ENCODE measurements around the gene CETP.
"Not testable (repeated sequence)": the region's sequence is repeated elsewhere in the genome, so short reads cannot be mapped to it uniquely, and the experiment has no call there.

CETP gene

DNA sequence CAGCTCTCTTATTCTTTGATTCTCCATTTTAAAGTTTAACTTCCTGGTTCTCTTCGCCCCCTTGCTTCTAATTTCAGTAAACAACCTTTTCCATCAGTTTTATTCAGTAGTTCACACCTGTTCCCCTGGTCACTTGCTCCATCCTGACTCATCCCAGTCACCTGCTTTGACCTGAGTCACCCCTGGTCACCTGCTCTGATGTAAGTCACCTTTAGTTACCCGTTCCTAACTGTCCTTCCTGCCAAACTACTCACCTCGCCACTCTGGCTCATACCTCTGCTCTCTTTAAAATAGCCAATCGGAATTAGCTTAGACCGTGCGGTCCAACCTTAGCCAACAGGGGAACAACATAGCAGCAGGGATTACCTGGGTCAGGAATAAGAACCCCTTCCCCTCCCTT lies 22.9 kb downstream of the CETP start:
- no peak for DNase-seq

DNA sequence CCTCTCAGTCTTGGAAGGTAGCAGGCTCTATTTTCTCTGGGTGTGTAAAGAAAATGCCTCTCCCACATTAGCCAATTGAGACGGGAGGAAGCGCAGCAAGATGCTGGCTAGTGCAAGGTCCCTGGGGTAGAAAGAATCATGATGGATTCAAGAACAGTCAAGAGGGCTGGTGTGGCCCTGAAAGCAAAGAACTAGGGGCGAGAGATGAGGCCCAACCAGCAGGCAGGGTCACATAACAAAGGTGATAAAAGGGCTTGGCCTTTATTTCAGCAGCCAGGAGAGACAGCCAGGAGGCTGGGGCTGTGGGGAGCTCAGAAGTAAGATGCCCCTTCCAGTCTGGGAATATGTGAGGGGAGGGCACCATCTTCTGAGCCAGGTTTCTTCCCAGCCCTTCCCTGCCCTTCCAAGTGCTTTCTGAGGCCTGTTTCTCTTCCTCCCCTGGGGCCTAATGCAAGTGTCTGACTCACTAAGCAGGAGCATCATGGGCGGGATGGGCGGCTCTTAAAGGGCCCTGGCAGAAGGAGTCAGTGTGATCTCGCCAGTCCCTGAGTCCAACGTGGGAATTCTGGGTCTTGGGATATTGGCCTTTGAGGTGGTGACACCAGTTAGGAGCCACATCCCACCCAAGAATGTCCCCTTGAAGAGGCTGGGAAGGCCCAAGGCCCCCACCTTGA lies 23.7 kb downstream of the CETP start:
- DNase-seq, result peak; percentile 78

DNA sequence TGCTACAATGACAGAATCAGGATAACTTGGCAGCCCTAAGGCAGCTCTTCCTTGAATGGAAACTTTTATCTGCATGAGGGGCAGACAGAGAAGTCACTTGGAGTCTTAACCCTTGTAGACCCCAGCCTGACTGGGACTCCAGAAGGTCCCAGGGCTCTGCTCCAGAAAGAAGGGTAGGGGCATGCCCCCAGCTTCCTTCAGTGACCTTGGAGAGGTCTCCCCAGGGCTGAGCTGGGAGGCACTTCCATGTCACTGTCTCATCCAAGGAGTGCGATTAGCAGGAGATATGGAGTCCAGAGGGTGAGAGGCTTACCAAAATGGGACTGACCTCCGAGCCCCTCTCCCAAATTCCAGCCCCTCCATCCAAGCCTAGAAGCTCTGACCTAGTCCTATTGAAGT lies 24.2 kb downstream of the CETP start:
- DNase-seq, result no peak

DNA sequence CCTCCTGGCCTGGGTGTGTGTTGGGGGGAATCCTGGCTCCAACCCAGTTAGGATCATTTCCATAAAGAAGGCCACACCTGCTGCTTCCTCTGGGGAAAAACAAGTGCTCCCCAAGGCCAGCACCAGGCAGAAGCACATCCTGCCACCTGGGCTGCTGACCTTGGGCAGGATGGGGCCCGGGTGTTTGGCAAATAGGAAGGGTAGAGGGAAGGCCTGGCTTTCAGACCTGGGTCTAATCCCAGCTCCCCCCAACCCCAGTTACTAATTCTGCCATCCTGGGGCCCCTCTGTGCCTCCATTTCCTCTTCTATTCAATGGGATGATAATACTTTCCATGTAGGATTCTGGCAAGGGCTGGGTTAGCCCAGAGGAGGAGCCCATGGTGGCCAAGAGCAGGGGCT lies 24.6 kb downstream of the CETP start:
- DNase-seq, result no peak

DNA sequence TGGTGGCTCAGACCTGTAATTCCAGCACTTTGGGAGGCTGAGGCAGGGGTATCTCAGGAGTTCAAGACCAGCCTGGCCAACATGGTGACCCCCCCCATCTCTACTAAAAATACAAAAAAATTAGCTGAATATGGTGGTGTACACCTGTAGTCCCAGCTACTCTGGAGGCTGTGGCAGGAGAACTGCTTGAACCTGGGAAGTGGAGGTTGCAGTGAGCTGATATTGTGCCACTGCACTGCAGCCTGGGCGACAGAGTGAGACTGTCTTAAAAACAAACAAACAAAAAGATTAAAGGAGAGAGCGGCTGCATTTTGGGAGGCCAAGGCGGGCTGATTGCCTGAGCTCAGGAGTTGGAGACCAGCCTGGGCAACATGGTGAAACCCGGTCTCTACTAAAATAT lies 25.2 kb downstream of the CETP start:
- not testable (repeated sequence) for DNase-seq

DNA sequence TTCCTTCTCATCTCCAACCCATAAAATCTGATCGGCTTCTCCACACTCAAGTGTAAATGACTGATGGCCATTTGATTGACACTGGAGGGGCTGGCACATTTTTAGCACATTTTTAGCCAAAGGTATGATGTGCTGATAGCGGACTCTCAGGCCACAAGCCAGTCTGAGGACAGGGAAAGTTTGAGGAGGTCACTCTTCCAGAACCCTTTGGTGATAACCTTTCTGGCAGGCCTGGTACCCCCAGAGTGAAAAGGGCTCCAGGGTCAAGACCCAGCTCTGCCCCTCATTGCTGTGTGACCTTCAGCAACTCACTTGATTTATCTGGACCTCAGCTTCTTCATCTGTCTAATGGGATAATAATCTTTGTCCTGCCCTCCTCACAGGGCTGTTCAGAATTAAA lies 25.9 kb downstream of the CETP start:
- DNase-seq, result no peak

DNA sequence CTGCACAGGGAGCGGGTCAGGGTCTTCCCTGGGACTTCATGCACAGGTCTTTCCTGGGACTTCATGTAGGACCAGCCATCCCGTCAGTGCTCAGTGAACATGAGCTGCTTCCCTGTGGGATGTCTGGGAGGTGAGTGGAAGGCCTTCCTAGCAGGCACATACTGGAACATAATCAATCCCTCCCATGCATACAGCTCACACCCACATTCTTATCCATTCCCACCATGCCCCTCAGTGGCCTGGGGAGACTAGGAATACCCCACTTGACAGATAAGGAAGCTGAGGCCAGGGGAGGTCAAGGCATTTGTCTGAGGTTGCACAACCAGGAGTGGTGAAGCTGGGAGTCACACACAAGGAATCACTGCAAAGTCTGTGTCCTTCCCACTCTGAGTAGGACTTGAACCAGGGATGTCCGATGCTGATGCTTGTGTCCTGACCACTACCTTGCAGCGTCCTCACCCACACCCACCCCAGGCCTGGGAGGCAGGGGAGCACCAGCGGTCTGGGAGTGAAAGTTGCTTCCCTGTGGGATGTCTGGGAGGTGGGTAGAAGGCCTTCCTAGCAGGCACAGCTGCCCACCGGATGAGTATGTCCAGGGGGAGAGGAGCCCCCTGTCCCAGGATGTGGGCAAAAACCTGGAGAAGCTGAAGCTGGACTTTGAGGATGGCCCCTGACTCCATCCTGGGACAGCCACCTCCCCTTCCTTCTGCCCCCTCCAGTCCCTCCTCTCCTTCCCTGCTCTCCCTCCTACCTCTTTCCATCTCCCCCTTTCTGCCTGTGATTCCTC lies 26.6 kb downstream of the CETP start:
- peak; percentile 53 for DNase-seq

DNA sequence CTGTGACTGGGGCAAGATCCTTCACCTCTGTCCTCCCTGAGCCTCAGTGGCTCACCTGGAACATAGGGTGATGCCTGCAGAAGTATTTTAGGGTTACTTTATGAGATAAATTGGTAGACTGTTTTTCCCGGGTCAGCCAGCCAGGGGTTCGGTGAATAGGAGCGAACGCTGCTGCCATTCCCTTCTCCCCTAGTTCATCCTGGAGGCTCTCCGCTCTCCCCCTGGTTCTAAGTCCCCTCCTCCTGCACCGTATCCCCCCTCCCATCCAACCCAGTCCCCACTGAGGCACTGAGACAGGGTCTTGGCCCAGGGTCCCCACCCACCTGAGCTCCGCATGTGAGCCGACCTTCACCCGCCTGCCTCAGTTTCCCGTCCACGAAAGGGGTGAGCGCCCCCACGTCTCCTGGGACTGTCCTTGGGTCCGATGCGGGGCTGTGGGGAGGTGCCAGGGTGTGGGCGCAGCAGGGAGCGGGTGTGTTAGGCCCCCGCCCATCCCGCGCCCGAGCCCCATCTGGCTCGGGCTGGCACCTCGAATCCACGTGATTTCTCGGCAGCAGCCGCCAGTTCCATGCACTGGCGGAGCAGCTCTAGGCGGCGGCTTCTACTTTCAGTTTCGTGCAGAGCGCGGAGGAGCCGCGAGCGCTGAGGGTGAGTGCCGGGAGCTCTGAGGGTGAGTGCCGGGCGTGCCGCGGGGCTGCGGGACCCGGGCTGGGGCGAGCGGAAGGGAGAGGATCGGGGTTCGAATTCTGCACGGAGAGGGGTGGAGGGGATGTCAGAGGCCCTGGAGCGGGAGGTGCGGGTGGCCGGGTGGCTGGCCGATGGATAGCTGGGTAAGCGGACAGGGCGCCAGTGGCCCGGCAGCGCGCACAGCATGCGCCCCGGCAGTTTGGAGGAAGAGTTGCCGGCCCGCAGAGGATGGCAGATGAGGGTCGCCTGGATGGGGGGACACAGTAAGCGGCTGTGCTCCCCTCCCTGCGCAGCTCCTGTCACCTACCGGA lies 27.5 kb downstream of the CETP start, which contains the start of gene NLRC5:
TSS of gene NLRC5 (plus strand) at position 610 of the 998 bp plus-strand sequence. CDS start 31,156 bp downstream, outside the sequence.
- peak; percentile 97 for DNase-seq

DNA sequence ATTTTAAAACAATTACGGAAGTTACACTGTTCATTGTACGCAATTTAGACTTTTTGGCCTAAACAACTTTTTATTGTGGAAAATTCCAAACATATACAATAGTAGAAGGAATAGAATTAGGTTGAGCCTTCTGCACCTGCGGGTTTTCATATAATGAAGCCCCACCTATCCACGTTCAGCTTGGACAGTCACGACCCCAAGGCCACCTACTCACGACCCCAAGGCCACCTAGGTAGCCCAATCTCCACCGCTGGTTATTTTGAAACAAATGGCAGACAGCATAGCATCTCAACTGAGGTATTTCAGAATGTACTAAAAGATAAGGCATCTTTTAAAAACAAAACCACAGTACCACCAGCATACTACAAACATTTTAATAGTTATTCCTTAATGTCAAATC lies 28.2 kb downstream of the CETP start:
- no peak for DNase-seq

DNA sequence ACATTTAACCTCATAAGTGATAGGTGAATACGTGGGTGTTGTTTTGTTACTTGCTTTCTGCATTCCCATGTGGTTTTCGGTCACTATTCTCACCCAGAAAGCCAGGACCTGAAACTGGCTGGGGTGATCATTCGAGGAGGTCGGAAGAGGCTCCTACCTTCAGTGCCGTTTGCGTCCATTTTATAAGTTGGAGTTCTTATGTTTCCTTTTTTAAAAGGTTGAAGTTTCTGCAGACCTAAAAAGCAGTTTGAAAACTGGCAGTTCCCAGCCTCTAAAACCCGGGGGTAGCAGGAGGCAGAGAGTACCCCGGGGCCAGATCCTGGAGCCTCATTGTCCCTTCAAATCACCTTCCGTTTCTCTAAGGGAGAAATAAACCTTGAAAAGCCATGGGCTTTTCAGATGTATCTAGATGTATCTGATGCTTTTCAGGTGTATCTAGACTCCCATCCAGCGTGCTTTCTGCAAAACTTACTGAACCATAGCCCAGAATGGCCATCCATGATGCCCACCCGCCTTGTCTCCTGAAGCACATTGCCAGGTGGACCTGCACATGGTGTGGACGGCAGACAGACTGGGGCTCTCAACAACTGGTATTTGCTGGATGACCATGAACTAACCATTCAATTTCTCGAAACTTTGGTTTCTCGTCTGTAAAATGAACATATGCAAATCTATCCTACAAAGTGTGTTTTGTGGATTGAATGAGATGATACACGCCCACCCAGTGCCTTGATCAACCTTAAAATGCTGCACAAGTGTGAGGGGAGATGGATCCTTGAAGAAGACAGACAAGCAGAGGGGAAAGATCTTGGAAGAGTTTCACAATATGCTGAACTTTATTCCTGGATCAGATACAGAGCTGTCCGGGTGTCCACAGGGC lies 28.9 kb downstream of the CETP start:
- no peak for DNase-seq

DNA sequence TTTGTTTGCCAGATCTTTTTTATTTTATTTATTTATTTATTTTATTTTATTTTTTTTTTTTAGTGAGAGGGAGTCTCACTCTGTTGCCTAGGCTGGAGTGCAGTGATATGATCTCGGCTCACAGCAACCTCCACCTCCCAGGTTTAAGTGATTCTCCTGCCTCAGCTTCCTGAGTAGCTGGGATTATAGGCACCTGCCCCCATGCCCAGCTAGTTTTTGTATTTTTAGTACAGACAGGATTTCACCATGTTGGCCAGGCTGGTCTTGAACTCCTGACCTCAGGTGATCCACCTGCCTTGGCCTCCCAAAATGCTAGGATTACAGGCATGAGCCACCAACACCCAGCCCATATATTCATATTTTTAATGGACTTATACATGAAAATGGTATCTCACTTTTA lies 30.7 kb downstream of the CETP start:
- not testable (repeated sequence) for DNase-seq

DNA sequence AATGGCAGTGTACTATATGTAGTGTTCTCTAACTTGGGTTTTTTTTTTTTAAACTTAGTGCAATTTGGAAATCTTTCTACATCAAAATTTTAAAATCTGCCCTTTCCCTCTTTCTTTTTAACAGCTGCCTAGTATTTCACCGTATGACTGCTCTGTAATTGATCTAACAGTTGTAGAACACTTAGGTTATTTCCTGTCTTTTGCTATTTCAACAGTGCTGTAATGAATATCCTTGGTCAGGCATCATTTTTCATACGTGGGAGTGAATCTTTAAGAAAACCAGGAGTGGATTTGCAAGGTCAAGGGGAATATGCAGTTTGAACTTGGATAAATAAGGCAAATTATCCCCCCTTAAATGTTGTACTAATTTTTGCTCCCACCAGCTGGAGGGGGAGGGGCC lies 31.5 kb downstream of the CETP start:
- DNase-seq, result peak; percentile 36

DNA sequence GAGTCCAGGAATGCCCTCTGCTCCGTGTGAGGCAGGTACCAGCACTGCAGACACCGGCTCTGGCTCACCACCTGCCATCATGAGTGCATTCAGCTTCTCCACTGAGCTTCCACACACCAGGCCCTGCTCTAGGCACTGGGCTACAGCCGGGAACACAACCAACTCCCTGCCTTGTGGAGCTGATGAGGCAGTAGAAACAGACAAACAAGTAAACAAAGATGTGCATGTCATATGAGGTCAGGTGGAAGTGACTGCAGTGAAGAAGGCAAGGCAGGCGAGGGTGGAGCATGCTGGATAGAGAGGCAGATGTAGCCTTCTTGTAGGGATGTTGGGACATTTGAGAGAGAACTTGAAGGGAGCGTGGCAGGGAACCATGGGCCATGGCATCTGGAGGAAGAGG lies 32.6 kb downstream of the CETP start:
- no peak for DNase-seq

DNA sequence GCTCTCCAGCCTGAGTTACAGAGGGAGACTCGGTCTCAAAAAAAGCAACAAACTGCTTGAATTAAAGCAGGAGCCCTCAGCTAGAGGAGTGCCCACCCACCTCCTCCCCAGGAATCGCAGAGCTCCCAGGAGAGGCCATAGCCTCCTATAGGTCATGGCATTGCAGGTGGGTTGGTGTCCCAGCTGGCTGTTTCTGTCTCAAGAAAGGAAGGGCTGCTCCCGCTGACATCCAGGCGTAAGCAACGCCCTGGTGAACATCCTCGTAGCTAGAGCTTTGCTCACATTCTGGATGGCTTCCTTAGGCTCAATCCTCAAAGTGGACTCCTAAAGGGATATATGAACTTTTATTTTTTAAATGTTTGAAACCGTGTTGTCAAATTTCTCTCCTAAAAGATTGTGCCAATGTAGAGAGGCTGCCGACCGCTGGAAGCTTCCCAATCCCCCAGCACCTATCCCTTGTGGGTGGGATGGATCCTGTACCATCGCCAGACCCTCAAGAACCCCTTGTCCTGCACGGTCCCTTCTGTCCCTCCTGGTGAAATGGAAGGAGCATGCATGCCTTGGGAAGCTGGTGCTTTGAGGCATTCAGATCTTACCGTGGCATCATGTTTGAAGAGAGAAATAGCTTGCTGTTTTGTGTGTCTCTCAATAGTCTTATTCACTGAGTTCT lies 33.5 kb downstream of the CETP start:
- DNase-seq, result no peak

DNA sequence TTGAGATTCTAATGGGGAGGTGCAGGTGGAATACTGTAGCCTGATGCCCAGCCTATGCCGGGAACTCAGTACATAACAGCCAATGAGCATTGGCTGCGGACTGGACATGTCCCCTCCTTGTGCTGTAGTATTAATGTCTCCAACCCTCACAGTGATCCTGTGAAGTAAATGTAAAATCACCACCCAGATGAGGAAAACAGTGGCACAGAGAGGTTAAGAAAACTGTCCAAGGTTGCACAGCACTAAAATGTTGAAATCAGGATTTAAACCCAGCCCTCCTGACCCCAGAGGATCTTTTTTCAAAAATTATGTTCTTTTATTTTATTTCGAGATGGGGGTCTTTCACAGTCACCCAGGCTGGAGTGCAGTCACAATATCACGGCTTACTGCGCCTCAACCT lies 35.5 kb downstream of the CETP start:
- DNase-seq, result no peak

DNA sequence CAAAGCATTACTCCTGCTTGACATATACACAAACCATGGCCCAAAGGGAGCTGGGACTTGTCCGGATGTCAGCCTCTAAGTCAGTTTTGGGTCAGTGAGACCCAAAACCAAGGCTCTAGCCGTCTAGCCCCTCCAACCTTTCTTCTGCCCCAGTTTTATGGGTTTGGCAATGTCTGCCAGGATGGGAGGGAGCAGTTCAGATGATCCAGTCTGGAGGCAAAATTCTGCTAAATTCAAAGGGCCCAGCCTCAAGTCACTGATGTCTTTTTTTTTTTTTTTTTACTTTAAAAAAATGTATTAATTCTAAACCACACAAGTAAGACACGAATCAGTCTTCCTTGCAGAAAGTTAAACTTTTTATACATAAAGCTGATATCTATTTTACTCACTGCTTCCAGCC lies 36.2 kb downstream of the CETP start:
- DNase-seq, result no peak

DNA sequence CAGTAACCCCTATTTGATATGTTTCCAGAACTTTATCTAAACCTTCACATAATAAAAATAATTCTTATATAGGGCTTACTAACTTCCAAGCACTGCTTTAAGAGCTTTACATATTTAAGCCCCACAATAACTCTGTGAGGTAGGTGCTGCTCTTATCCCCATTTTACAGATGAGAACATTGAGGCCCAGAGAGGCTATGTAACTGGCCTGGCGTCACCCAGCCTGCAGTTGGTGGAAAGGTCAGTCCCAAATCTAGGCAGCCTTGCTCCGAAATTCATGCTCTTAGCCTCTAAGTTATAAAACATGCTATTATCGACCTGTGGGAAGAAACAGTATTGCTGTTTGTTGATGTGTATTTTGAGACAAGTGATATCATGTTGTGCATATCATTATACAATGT lies 36.6 kb downstream of the CETP start:
- DNase-seq, result no peak

DNA sequence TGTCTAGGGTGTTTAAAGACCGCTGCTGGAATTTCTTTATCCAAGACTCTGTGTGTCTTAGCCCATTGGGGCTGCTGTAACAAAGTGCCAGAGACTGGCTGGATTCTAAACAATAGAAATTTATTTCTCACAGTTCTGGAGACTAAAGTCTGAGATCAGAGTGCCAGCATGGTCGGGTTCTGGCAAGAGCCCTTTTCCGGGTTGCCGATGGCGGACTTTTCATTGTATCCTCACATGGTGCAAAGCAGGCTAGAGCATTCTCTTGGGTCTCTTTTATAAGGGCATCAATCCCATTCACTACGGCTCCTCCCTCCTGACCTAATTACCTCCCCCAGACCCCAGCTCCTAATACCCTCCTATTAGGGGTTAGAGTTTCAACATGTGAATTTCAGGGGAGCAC lies 37.1 kb downstream of the CETP start:
- no peak for DNase-seq

DNA sequence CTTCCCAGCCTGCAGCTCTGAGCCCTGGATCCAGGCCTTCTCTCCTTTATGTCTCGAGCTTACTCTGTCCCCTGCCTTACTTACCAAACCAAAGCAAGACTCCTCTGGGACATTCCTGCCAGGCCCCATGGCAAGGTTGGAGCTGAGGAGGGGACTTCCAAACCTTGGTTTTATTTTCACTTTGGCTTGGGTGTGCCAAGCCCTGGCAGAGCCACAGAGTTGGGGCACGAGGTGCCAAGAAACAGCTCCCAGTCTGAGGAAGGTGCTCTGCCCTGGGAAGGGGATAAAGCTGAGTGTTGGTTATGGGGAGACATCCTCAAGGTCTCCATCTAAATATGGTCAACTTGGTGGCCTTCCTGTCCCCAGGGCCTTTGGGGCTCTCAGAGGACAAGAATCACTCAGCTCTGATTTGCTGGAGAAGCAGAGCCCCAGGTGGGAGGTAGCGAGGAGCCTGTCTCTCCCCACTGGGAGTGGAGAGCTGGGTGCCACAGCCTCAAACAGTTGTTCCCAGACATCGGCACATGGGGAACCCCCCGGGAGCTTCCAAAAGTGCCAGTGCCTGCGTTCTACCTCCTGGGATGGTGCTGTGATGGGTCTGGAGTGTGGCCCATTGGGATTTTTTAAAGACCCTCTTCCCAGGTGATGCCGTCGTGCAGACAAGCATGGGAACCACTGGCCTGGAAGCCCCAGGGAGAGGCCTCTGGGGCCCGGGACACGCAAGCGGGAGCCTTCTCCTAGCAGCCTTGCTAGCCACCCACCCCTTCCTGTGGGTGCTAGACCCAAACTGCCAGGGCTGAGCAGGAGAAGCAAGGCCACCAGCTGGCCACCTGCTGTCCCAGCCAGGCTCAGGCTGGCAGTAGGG lies 37.9 kb downstream of the CETP start:
- peak; percentile 75 for DNase-seq

DNA sequence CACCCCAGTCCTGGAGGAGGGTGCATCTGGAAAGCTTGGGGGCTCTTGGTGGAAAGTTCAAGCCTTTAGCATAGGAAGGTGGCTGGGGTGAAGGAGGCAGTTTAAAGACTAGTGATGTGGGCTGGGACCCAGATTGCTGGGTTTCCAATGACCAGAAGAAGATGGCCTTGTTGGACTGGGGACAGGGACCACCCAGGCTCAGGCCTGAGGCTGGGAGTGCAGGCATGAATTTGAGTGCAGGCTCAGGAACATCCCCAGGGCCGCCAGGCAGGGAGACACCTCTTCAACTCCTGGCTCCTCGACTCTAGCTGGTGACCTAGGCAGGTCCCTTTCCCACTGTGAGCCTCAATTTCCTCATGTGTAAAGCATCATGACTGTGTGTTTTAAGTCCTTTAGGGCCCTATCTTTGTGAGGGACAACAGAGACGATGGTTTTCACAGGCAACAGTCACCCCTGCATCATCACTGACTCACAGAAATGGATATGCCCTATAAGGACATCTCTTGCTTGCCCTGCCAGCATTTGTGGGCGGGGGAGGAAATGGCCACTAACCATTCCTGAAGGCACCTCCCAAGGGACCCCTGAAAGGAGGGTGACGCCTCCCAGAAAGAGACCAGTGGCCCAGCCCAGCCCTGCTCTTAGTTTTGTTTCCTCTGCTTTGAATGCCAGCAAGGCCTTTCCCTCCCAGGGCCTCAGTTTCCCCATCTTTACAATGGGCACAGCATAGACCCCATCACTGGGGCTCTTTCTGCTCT lies 38.7 kb downstream of the CETP start:
- peak; percentile 84 for DNase-seq

Measured in suppressor macrophage treated with lipopolysaccharide for 4 hours (primary cell).